Activated CD8-positive, alpha-beta T cell treated with anti-CD3 and anti-CD28 coated beads, Interleukin-2, amount 10 ng/mL, durations not matched to agents 7 days and 5 days (primary cell): Measurements from ENCODE around the gene TLE3. TPM values are rescaled to one million over a fixed set of nuclear protein-coding genes. Genes with fewer than 3 reads are reported as not detected.

ENCODE experiments used
- ATAC-seq: fragments of 150-1000 bp; cut with Tn5 transposase; one replicate; pipeline ENCODE4 v1.10.0; 2021; ENCODE audit warnings: moderate library complexity
- CTCF ChIA-PET: fragments of 350-600 bp; sonication (Branson Sonifier 250); formaldehyde crosslinking; loops from one replicate; lab custom pipeline; 2021; ENCODE audit warnings: antibody characterized with exemption; lab: Charles Lee
- POLR2A ChIA-PET: fragments of 350-600 bp; sonication (Branson Sonifier 250); formaldehyde crosslinking; loops from one replicate; lab custom pipeline; 2021; ENCODE audit warnings: antibody characterized with exemption; lab: Charles Lee
- DNase-seq: peaks from one replicate; pipeline ENCODE4 v3.0.0-alpha.2; 2020
- H3K27ac Mint-ChIP-seq: one replicate; pipeline ENCODE4 v1.8.0; 2021; ENCODE audit warnings: mild to moderate bottlenecking, mixed read lengths
- H3K27me3 Mint-ChIP-seq: one replicate; pipeline ENCODE4 v1.8.0; 2021; ENCODE audit warnings: low read depth, mixed read lengths
- H3K36me3 Mint-ChIP-seq: one replicate; pipeline ENCODE4 v1.8.0; 2021; ENCODE audit warnings: low read depth, mixed read lengths
- H3K4me1 Mint-ChIP-seq: one replicate; pipeline ENCODE4 v1.8.0; 2021; ENCODE audit warnings: low read depth, mixed read lengths
- H3K4me3 Mint-ChIP-seq: one replicate; pipeline ENCODE4 v1.8.0; 2021; ENCODE audit warnings: mild to moderate bottlenecking, mixed read lengths
- H3K9me3 Mint-ChIP-seq: one replicate; pipeline ENCODE4 v1.8.0; 2022; ENCODE audit warnings: mixed read lengths; ENCODE audit not compliant: insufficient read depth
- microRNA-seq: library from miRNA; unstranded; fragments of <30 nt; microRNA quantifications from one replicate; pipeline ENCODE4 v1.2.0, GENCODE V29; 2022
- total RNA-seq, 2 experiments: library from RNA; stranded (reverse); gene quantifications; one replicate each; pipeline ENCODE4 v1.2.3, GENCODE V29; 2021

The TLE3 gene
- total RNA-seq, 2 experiments from 2014 or later: 64.0 to 71.1 TPM

GRCh38 chr15:69999392-70000085 is 98.2 kb downstream of the TLE3 start:
- no peak for DNase-seq
- ChIA-PET CTCF (no interaction called here), POLR2A (no interaction called here)
- H3K27ac Mint-ChIP-seq: no peak overlapping the region
- no peak overlapping the region for H3K4me3 Mint-ChIP-seq
- H3K4me1 Mint-ChIP-seq: no peaks in the 10 kb centered on the region
- no peak for ATAC-seq
- H3K36me3 Mint-ChIP-seq: no peaks in the 10 kb centered on the region
- H3K9me3 Mint-ChIP-seq: peaks cover 5% of the 10 kb centered on the region
- H3K27me3 Mint-ChIP-seq: peaks cover 14% of the 10 kb centered on the region

- CTCF ChIA-PET: no interaction called here
Observed at GRCh38 chr15:69998541-69999391, 99.0 kb downstream of the TLE3 start.

GRCh38 chr15:69997813-69998212 is 99.9 kb downstream of the TLE3 start:
- ChIA-PET CTCF (no interaction called here), POLR2A (no interaction called here)
- DNase-seq (no peak), ATAC-seq (no peak)
- no peaks in the 10 kb centered on the region for H3K36me3 Mint-ChIP-seq
- H3K27ac Mint-ChIP-seq: no peak overlapping the region
- no peaks in the 10 kb centered on the region for H3K4me1 Mint-ChIP-seq
- peaks cover 17% of the 10 kb centered on the region for H3K27me3 Mint-ChIP-seq
- no peaks in the 10 kb centered on the region for H3K9me3 Mint-ChIP-seq
- no peak overlapping the region for H3K4me3 Mint-ChIP-seq

More at GRCh38 chr15:69998541-69999391, 99.0 kb downstream of the TLE3 start:
- POLR2A ChIA-PET: no interaction called here
- Mint-ChIP-seq H3K4me1 (no peaks in the 10 kb centered on the region), H3K27me3 (peaks cover 17% of the 10 kb centered on the region), H3K9me3 (peaks cover 5% of the 10 kb centered on the region), H3K36me3 (no peaks in the 10 kb centered on the region), H3K4me3 (no peak overlapping the region), H3K27ac (no peak overlapping the region)
- DNase-seq (no peak), ATAC-seq (no peak)

Small RNAs within 50 kb of the gene (microRNA-seq; reads per million reads assigned to microRNA genes)
- gene MIR629: 526 reads per million, percentile 77 among the genes with 10 or more reads in this experiment
